ENCODE measurements around the gene INPP5A. TPM values are rescaled to one million over a fixed set of nuclear protein-coding genes. Genes with fewer than 3 reads are reported as not detected.

INPP5A gene
- total and polyA plus RNA-seq, 9 of the 15 experiments (the other 6 are each of a cell fraction or from before 2014, with no cell fraction given) = 0.66 to 11.6 (median 7.7) TPM

DNA sequence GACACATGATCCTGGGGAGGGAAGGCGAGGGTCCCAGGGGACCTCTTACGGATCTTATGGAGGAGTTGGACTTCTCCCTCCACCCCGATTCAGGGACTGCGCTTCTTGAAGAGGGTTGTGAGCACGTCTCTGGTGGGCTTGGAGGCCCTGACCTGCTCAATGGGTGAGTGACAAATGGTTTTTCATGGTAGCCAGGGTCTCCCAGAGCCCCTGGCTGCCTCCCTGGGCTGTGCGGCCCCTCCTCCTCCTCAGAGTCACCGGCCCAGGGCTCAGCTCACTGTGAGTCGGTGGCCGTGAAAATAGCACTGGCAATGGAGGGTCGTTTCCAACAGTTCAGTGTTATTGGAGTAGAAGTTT lies 26.6 kb downstream of the INPP5A start:
- WGBS (ENCODE audit: insufficient coverage, low coverage, missing lambda C conversion rate) = 75% methylated on average over 4 of the region's 10 CpGs
- Histone ChIP-seq H3K27ac (ENCODE audit: extremely low read depth, low read depth, low read length) (no peak overlapping the region), H3K9me3 (replicated peaks; ENCODE audit: control insufficient read depth, insufficient read depth, low read depth, low read length) (no peaks in the 10 kb centered on the region), H3K4me1 (replicated peaks in 1 of 2; ENCODE audit: control insufficient read depth in 2 of 2, insufficient read depth in 2 of 2, low read length in 2 of 2) (peaks cover 13 to 14% of the 10 kb centered on the region in 2 experiments; a peak in 4 of 5 replicates), H3K27me3 (ENCODE audit: control insufficient read depth in 2 of 2, insufficient read depth in 2 of 2, low read length in 2 of 2) (no peaks in the 10 kb centered on the region), H3K36me3 (ENCODE audit: control insufficient read depth, insufficient read depth, low read length) (no peaks in the 10 kb centered on the region), H3K9me1 (ENCODE audit: control insufficient read depth, insufficient read depth, low read length) (no peaks in the 10 kb centered on the region), H3K9ac (ENCODE audit: insufficient read depth in 1 of 2, low read depth in 2 of 2, low read length in 2 of 2) (no peak overlapping the region; a peak in 1 of 4 replicates), H3K4me3 (no peak overlapping the region), H3K79me2 (ENCODE audit: control insufficient read depth, insufficient read depth, low read length) (peaks cover 21% of the 10 kb centered on the region), H3K4me2 (ENCODE audit: insufficient read depth, low read length) (no peak overlapping the region), H2AFZ (ENCODE audit: low read depth, low read length) (no peak overlapping the region), H4K20me1 (replicated peaks; ENCODE audit: control insufficient read depth, insufficient read depth, low read length) (no peaks in the 10 kb centered on the region)
- FAIRE-seq = no peak
- in situ Hi-C loops (cut with MboI) = no loop called here
- intact Hi-C loops (cut with micrococcal nuclease) = no loop called here
- ChIA-PET CTCF (ENCODE audit: low intra/inter-chr PET ratio) (no interaction called here), POLR2A (interaction anchor here (0.7 kb wide), 1 partner anchor 27 kb away, joined by 3 read pairs; no protein-coding TSS in a partner anchor)
- no peak for DNase-seq (ENCODE audit: extremely low read depth in 1 of 4, low spot score in 3 of 4)
- BruUV-seq (replicated peaks) = no TSS peak
- no peak for ATAC-seq
- TF ChIP-seq SIN3B (IDR thresholded peaks at IDR 0.05; ENCODE audit: low read depth) = no peak
- TF ChIP-seq BRD9 (IDR thresholded peaks at IDR 0.05; ENCODE audit: low read depth, partially characterized antibody) = no peak
- TF ChIP-seq CEBPG (CRISPR knock-in tag; IDR thresholded peaks at IDR 0.05) = no peak
- TF ChIP-seq CEBPG (tag; conservative IDR thresholded peaks at IDR 0.05 in 1 of 2, IDR thresholded peaks at IDR 0.05 in 1 of 2) = no peak
- no peak for TF ChIP-seq EZH2 (IDR thresholded peaks at IDR 0.05; ENCODE audit: borderline replicate concordance, low read depth, low read length)
- no peak for TF ChIP-seq ZNF274 (IDR thresholded peaks at IDR 0.05; ENCODE audit: borderline replicate concordance, low read depth, low read length)
- no peak for TF ChIP-seq PCBP2 (IDR thresholded peaks at IDR 0.05; ENCODE audit: low read depth, low read length, poor library complexity, severe bottlenecking)
- no peak for TF ChIP-seq FOXK2 (conservative IDR thresholded peaks at IDR 0.05 in 1 of 2, IDR thresholded peaks at IDR 0.05 in 1 of 2; ENCODE audit: low read depth in 2 of 2)
- TF ChIP-seq, protein P1, sequence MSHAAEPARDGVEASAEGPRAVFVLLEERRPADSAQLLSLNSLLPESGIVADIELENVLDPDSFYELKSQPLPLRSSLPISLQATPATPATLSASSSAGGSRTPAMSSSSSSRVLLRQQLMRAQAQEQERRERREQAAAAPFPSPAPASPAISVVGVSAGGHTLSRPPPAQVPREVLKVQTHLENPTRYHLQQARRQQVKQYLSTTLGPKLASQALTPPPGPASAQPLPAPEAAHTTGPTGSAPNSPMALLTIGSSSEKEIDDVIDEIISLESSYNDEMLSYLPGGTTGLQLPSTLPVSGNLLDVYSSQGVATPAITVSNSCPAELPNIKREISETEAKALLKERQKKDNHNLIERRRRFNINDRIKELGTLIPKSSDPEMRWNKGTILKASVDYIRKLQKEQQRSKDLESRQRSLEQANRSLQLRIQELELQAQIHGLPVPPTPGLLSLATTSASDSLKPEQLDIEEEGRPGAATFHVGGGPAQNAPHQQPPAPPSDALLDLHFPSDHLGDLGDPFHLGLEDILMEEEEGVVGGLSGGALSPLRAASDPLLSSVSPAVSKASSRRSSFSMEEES (CRISPR knock-in tag; IDR thresholded peaks at IDR 0.05) = no peak
- no peak for TF ChIP-seq ARNT (IDR thresholded peaks at IDR 0.05)
- TF ChIP-seq, protein P2, sequence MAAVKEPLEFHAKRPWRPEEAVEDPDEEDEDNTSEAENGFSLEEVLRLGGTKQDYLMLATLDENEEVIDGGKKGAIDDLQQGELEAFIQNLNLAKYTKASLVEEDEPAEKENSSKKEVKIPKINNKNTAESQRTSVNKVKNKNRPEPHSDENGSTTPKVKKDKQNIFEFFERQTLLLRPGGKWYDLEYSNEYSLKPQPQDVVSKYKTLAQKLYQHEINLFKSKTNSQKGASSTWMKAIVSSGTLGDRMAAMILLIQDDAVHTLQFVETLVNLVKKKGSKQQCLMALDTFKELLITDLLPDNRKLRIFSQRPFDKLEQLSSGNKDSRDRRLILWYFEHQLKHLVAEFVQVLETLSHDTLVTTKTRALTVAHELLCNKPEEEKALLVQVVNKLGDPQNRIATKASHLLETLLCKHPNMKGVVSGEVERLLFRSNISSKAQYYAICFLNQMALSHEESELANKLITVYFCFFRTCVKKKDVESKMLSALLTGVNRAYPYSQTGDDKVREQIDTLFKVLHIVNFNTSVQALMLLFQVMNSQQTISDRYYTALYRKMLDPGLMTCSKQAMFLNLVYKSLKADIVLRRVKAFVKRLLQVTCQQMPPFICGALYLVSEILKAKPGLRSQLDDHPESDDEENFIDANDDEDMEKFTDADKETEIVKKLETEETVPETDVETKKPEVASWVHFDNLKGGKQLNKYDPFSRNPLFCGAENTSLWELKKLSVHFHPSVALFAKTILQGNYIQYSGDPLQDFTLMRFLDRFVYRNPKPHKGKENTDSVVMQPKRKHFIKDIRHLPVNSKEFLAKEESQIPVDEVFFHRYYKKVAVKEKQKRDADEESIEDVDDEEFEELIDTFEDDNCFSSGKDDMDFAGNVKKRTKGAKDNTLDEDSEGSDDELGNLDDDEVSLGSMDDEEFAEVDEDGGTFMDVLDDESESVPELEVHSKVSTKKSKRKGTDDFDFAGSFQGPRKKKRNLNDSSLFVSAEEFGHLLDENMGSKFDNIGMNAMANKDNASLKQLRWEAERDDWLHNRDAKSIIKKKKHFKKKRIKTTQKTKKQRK (IDR thresholded peaks at IDR 0.05; ENCODE audit: borderline replicate concordance, low read depth, low read length) = no peak
- TF ChIP-seq HCFC1 (IDR thresholded peaks at IDR 0.05; ENCODE audit: low read depth, low read length) = no peak
- no peak for TF ChIP-seq NFRKB (IDR thresholded peaks at IDR 0.05; ENCODE audit: low read depth)
- no peak for TF ChIP-seq FOXJ3 (CRISPR knock-in tag; IDR thresholded peaks at IDR 0.05)
- TF ChIP-seq ZNF696 (CRISPR knock-in tag; conservative IDR thresholded peaks at IDR 0.05) = no peak
- no peak for TF ChIP-seq ATF1 (CRISPR knock-in tag; IDR thresholded peaks at IDR 0.05)
- TF ChIP-seq ATF1 (tag; IDR thresholded peaks at IDR 0.05) = no peak
- no peak for TF ChIP-seq MTA3 (IDR thresholded peaks at IDR 0.05; ENCODE audit: borderline replicate concordance)
- no peak for TF ChIP-seq YY1 (IDR thresholded peaks at IDR 0.05; ENCODE audit: borderline replicate concordance in 1 of 3, control insufficient read depth in 1 of 3, extremely low read depth in 1 of 3, insufficient read depth in 3 of 3, insufficient read length in 1 of 3, insufficient replicate concordance in 2 of 3, low read depth in 1 of 3, low read length in 2 of 3)

All from K562 (cell line).